Measurements from ENCODE around the gene CKS2. TPM values are rescaled to one million over a fixed set of nuclear protein-coding genes. Genes with fewer than 3 reads are reported as not detected.

The CKS2 gene
- total RNA-seq, 1 experiment from 2014 or later = 260 TPM

DNA sequence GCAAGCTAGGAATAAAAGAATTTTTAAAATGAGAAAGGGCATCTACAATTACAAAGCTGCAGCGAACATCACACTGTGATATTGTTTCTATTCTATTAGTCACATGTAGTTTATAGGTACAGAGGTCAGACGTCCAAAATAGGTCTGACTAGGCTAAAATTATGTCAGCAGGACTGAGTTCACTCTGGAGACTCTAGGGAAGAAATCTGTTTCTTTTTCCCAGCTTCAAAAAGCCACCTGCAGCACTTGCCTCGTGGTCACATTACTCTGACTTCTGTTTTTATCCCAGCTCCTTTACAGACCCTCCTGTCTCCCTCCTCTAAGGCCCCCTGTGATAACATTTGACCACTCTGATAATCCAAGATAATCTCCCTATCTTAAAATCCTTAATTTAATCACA is 5.1 kb upstream of the CKS2 start:
- intact Hi-C loops (cut with micrococcal nuclease; ENCODE audit: unreplicated experiment) = no loop called here
- Histone ChIP-seq H3K4me2 (no peak overlapping the region), H3K36me3 (ENCODE audit: low read depth) (0 out of 2 replicates have a peak, but pooled peaks cover 5% of the 10 kb centered on the region), H3K27ac (0 out of 2 replicates have a peak overlapping the region, but pooled peaks have one; percentile 27), H3K9me2 (ENCODE audit: insufficient read depth) (no peaks in the 10 kb centered on the region), H3K27me3 (ENCODE audit: insufficient read depth, low read depth) (no peaks in the 10 kb centered on the region), H3K9me3 (ENCODE audit: insufficient read depth, low read depth) (no peaks in the 10 kb centered on the region), H2AFZ (no peak overlapping the region), H3K4me1 (replicated peaks; ENCODE audit: insufficient read depth) (peaks cover 7% of the 10 kb centered on the region), H3K4me3 (no peak overlapping the region), H3F3A (ENCODE audit: insufficient read depth, low read depth) (peaks cover 12% of the 10 kb centered on the region; the same call in 1 of the 2 replicates), H4K20me1 (ENCODE audit: insufficient read depth) (no peaks in the 10 kb centered on the region), H3K79me2 (ENCODE audit: low read depth) (peaks cover 16% of the 10 kb centered on the region)
- ChIA-PET POLR2A (ENCODE audit: unreplicated experiment) (no interaction called here), CTCF (interaction anchor here (1.1 kb wide), 1 partner anchor 23 kb away, joined by 3 read pairs; no protein-coding TSS in a partner anchor)
- BruUV-seq (replicated peaks) = no TSS peak
- TF ChIP-seq CTCF (conservative IDR thresholded peaks at IDR 0.05) (no peak), EZH2 (IDR thresholded peaks at IDR 0.05; ENCODE audit: low read depth) (no peak)
- no peak for DNase-seq

DNA sequence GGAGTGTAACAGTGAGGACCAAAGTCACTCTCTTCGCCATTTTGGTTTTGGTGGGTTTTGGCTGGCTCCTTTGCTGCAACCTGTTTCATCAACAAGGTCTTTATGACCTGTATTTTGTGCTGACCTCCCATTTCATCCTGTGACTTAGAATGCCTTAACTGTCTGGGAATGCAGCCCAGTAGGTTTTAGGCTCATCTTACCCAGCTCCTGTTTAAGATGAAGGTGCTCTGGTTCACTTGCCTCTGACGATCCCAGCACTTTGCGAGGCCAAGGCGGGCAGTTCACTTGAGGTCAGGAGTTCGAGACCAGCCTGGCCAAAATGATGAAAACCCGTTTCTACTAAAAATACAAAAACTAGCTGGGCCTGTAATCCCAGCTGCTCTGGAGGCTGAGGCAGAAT is 1.8 kb upstream of the CKS2 start:
- H3K4me2 ChIP-seq = peak overlapping the region; percentile 99
- no peak overlapping the region for H2AFZ ChIP-seq
- H3K27ac ChIP-seq = peak overlapping the region; percentile 93
- DNase-seq = peak in 1 of 2 experiments; percentile 48
- H3F3A ChIP-seq (ENCODE audit: insufficient read depth, low read depth) = peaks cover 12% of the 10 kb centered on the region; the same call in 1 of the 2 replicates
- no peaks in the 10 kb centered on the region for H3K27me3 ChIP-seq (ENCODE audit: insufficient read depth, low read depth)
- peaks cover 16% of the 10 kb centered on the region; the same call in 1 of the 2 replicates for H4K20me1 ChIP-seq (ENCODE audit: insufficient read depth)
- ChIA-PET POLR2A (ENCODE audit: unreplicated experiment) (interaction anchor here (0.6 kb wide), 2 partner anchors 10 to 135 kb away, joined by 5 to 6 read pairs; no protein-coding TSS in a partner anchor), CTCF (no interaction called here)
- peaks cover 22% of the 10 kb centered on the region for H3K4me1 ChIP-seq (replicated peaks; ENCODE audit: insufficient read depth)
- BruUV-seq (replicated peaks) = no TSS peak
- peaks cover 47% of the 10 kb centered on the region for H3K79me2 ChIP-seq (ENCODE audit: low read depth)
- H3K9me3 ChIP-seq (ENCODE audit: insufficient read depth, low read depth) = no peaks in the 10 kb centered on the region
- intact Hi-C loops (cut with micrococcal nuclease; ENCODE audit: unreplicated experiment) = loop anchor here (2.0 kb wide), 1 partner anchor 30 kb away; no protein-coding TSS in a partner anchor
- H3K9me2 ChIP-seq (ENCODE audit: insufficient read depth) = no peaks in the 10 kb centered on the region
- TF ChIP-seq CTCF (conservative IDR thresholded peaks at IDR 0.05) (no peak), EZH2 (IDR thresholded peaks at IDR 0.05; ENCODE audit: low read depth) (no peak)
- peak overlapping the region; percentile 89; the same call in 1 of the 2 replicates for H3K4me3 ChIP-seq
- peaks cover 5% of the 10 kb centered on the region; the same call in 1 of the 2 replicates for H3K36me3 ChIP-seq (ENCODE audit: low read depth)

DNA sequence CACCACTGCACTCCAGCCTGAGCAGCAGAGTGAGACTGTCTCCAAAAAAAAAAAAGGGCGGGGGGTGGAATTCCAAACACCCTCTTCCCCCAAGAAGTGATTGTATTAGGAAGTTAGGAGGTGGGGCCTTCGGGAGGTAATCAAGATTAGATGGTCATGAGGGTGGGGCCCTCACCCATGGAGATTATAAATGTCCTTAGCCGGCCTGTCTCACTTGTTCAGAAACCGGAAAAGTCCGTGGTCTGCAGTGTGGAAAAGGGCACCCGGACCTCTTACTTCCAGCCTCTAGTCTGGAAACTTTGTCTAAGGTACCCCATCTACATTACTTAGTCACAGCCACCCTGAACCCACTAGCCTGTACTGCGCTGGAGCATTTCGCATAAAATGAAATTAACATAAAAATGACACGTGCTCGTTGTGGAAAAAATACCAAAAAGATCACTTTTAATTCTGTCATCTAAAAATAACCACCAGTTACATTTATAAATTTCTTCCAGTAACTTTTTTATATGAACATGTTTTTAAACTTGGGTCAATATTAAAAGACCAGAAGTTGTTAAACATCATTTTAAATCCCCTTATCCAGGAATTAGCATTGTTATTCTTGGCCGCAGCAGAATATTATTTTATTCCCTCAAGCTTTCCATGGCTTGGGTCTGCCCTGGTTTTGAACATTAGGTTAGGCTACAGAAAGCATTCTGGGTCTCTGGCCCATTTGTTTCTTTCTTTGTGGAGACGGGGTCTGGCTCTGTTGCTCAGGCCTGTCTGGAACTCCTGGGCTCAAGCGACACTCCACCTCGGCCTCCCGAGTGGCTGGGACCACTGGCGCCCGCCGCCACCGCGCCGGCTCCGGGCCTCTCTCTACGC is 1.2 kb upstream of the CKS2 start:
- ChIA-PET POLR2A (ENCODE audit: unreplicated experiment) (interaction anchor here (0.6 to 0.9 kb wide), 3 partner anchors 130 to 1753 kb away, joined by 3 to 7 read pairs (median 4); no protein-coding TSS in a partner anchor), CTCF (no interaction called here)
- peaks cover 12% of the 10 kb centered on the region; the same call in 1 of the 2 replicates for H3K36me3 ChIP-seq (ENCODE audit: low read depth)
- intact Hi-C loops (cut with micrococcal nuclease; ENCODE audit: unreplicated experiment) = loop anchor here (2.0 to 10.0 kb wide), 4 partner anchors 31 to 715 kb away; no protein-coding TSS in a partner anchor
- DNase-seq = peak; percentile 63 to 68
- peak overlapping the region; percentile 89 for H3K4me3 ChIP-seq
- H4K20me1 ChIP-seq (ENCODE audit: insufficient read depth) = peaks cover 18% of the 10 kb centered on the region; the same call in 1 of the 2 replicates
- H3K27ac ChIP-seq = peak overlapping the region; percentile 93
- H3K4me2 ChIP-seq = peak overlapping the region; percentile 99
- TF ChIP-seq CTCF (conservative IDR thresholded peaks at IDR 0.05) (no peak), EZH2 (IDR thresholded peaks at IDR 0.05; ENCODE audit: low read depth) (no peak)
- no peaks in the 10 kb centered on the region for H3K27me3 ChIP-seq (ENCODE audit: insufficient read depth, low read depth)
- no peaks in the 10 kb centered on the region for H3K9me3 ChIP-seq (ENCODE audit: insufficient read depth, low read depth)
- peak overlapping the region; percentile 66; the same call in 1 of the 2 replicates for H2AFZ ChIP-seq
- no peaks in the 10 kb centered on the region for H3K9me2 ChIP-seq (ENCODE audit: insufficient read depth)
- H3K79me2 ChIP-seq (ENCODE audit: low read depth) = peaks cover 54% of the 10 kb centered on the region
- BruUV-seq (replicated peaks) = TSS peak; percentile 88
- H3F3A ChIP-seq (ENCODE audit: insufficient read depth, low read depth) = peaks cover 16% of the 10 kb centered on the region
- H3K4me1 ChIP-seq (replicated peaks; ENCODE audit: insufficient read depth) = peaks cover 29% of the 10 kb centered on the region
